ENCODE measurements around the gene ARMS2.

ARMS2 gene, protein sequence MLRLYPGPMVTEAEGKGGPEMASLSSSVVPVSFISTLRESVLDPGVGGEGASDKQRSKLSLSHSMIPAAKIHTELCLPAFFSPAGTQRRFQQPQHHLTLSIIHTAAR

DNA sequence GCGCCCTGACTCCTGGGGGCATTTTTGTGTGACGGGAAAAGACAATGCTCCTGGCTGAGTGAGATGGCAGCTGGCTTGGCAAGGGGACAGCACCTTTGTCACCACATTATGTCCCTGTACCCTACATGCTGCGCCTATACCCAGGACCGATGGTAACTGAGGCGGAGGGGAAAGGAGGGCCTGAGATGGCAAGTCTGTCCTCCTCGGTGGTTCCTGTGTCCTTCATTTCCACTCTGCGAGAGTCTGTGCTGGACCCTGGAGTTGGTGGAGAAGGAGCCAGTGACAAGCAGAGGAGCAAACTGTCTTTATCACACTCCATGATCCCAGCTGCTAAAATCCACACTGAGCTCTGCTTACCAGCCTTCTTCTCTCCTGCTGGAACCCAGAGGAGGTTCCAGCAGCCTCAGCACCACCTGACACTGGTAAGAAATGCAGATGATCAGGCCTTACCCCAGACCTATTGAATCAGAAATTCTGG lies at the start of gene ARMS2:
Gene ARMS2, plus strand, starts transcription at position 51 of the 478 bp plus-strand sequence. Its CDS starts 75 bp downstream, at position 126.
- DNase-seq: no peak

DNA sequence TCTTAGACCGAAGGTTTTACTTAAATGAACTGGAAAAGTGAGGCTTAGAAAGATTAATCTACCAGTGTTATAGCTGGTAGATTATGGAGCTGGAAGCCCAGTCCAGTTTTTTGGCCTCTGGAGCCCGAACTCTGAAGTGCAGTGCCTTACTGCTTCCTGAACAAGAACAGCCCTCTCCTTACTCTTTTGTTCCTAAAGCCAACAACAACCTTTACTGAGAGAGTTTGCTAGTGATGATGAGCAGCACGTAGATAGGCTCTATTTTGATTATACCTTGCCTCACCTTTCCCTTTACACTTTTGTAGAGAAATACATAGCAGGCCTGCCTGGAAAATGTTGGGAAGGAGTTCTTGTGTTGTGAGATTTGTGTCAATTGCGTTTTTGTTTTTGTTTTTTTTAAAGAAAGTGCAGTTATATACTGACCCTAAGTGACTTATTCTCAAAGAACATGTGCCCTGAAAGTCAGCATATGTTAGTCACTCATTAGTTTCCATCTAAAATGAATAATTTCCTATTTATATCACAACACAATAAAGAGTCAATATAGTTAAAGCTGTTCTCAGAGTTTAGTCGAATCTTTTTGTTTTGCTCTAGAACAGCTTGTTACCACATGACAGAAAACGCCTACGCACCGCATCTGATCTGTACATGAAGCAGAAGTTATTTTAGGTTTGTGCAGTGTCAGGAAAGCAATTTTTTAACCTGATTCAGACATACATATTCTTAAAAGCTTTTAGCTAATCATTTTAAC lies 46.9 kb upstream of the ARMS2 start:
- no peak for DNase-seq

DNA sequence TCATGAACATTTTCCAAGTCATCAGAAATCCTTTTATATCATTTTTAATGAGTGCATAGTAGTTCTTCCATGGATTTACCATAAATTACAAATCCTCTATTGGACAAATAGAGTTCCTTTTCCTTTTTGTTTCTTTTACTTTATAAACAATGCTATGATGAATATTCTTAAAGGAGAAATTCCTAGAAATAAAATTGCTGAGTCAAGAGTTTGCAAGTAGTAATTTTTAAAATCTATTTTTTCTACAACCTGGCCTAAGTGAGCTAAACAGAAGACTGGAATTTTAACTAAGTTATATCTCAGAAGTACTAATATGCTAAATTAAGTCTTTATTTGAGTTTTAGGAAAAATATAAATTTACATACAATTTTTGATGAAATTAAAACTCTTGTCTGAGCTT lies 41.1 kb upstream of the ARMS2 start:
- no peak for DNase-seq

DNA sequence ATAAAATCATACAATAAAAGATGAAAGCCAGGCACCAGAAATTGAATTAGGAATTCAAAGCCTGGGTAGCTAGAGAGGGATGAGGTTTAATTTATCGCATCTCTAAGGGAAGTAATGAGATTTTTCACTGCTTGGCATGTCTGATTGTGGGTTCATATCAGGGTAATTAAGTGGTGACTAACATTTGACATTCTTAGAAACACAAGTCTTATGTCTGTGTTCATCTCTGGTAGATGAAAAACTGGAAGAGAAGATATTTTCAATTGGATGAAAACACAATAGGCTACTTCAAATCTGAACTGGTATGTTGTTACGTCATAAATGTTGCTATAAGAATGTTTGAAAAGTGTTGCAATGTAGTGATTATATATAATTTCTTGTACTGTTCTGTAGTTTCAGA lies 36.8 kb upstream of the ARMS2 start:
- no peak for DNase-seq

DNA sequence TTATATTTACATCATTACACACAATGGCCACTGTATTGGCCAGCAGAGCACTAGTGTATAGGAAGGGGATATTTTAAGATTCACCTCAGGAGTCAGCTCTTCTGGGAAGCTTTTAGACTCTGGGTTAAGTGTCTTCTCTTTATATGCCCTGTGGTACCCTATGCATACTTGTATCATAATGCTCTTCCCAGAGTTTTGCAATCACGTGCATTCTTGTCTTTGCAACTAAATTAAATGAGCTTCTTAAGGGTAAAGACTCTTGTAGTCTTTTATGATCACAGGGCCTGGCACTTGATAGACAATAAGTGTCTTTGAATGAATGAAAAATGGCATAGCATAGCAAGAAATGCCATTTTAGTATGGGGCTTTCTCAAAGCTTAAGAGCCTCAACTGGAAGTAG lies 35.4 kb upstream of the ARMS2 start:
- no peak for DNase-seq

DNA sequence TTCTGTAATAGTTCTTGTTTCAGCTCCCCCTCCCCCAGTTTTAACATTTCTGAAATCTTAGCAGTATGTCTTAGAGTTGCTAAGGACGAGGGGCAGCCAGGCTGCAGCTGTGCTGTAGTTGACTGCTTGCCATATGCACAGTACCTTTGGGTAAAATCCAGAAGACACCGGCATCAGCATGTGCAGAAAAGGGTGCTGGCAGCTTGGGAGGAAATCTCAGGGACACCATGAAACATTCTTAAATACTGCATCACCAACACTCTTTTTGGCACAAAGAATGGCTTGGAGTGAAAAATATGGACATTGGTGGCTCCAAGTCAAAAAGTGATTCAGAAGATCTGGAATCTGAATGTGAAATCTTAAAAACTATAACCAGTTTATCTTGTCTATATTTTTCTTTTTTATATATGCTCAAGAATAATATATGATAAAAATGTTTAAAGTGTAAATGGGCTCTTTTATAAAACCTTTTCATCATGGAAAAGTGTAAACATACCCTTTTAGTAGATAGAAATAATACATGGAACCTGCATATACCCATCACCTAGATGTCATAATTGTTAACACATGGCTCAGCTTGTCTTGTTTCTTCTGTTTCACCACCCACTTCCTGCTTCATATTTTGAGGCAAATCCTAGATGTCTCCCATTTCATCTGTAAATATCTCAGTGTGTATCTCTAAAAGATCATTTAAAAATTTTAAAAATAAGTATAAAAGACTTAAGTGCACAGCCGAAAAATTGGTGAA lies 34.4 kb upstream of the ARMS2 start:
- DNase-seq: no peak

DNA sequence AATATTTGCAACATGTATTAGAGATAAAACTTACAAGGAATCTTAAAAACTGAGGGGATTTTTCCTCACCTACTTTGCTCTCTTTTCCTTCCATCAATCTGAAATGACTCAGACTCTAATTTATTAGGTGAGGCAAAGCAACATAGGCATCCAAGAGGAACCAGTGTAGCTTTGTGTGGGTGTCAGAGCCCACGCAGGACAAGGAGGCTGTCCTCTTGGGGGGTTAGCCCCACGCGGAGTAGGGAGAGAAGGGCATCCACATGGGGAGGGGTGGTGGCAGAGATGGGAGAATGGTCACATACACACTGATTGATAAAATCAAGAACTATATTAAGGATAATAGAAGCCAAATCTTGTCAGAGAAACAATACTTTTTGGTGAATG lies 33.8 kb upstream of the ARMS2 start:
- no peak for DNase-seq

DNA sequence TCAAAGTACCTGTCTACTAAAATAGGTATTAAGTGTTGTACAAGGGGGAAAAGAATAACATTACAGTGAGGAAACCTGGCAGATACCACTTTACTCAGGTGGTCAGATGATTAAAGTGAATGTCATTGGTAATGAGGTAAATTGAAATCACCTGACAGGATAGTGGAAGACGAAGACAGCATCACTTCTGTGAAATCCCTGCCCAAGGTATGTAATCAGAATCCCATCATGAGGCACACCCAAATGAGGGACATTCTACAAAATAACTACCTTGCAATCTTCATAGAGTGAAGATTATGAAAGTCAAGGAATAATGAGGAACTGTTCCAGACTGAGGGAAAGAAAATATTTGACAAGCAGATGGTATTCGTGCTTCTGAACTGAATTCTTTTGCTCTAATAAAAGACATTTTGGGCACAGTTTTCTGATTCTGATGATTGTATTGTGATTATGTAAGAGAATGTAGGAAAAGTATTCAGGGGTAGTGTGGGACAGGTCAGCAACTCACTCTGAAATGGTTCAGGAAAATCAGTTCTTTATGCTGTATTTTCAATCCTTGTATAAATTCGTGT lies 33.3 kb upstream of the ARMS2 start:
- DNase-seq: no peak

DNA sequence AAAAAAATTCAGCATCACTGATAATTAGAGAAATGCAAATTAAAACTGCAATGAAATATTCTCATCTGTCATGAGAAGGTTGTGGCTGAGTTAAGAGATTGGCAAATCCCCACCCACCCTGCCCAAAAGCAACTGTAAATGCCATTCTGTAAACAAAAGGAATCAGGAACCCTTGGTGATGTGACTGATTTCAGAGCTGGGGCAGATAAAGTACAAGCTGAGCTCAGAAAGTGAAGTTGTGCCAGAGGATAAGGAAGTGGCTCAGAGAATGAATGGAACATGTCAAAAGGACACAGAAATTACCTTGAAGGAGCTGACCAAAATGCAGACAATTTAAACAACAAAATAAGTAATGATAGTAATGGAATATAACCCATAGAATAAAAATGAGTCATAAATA lies 32.7 kb upstream of the ARMS2 start:
- DNase-seq: no peak

DNA sequence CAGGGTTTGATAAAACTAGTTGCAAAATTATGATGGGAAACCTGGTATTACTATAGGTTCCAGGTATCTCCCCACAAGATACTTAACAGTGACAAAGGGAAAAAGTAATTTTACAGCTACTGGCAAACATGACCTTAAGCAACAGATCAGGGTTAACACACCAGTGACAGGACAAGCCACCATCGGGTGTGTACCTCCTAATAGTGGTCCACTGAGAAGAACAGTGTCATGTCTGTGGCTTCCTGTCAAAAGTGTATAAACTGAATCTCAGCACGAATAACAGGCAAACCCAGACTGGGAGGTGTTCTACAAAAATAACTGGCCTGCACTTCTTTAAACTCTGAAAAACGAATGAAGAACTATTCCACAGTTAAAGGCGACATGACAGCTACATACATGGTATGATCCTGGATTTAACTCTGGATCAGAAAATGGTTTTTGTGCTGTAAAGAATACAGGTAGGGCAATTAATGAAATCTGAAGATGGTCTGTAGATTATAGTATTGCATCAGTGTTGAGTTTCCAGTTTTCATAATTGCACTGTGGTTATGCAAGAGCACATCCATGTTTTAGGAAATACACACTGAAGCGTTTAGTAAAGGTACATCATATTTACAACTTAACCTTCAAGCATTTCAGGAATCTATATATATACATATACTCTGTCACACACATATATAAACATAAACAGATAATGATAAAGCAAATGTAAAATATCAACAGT lies 32.0 kb upstream of the ARMS2 start:
- DNase-seq: no peak

DNA sequence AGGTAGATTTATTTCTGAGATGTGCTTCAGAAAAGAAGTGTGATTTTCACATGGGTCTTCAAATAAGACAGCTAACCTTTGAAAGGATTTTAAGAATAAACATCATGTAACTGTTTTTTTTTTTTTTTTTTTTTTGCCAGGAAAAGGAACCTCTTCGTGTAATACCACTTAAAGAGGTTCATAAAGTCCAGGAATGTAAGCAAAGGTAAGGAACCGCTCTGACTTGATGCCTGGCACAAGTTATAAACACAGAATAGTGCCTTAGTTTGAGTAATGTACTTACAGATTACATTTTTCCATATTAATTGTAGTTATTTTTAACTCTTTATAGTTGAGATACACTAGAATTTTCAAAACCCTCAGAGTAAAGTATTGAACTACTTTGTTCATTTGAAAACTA lies 30.4 kb upstream of the ARMS2 start:
- no peak for DNase-seq

DNA sequence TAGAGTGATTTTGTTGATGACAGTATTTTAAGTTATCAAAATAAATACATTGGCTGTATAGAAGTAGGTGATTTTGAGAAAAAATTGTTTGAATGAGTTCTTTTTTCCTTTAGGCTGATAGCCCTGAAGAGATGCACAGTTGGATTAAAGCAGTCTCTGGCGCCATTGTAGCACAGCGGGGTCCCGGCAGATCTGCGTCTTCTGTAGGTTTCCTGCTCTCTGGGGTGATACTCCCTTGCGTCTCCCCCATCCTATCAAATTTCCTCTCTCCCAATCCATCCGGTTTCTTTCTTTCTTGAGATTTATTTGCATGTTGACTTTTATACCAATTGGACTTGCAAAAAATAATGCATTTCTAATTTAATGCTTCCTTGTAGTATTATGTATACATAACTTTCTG lies 27.6 kb upstream of the ARMS2 start:
- no peak for DNase-seq

DNA sequence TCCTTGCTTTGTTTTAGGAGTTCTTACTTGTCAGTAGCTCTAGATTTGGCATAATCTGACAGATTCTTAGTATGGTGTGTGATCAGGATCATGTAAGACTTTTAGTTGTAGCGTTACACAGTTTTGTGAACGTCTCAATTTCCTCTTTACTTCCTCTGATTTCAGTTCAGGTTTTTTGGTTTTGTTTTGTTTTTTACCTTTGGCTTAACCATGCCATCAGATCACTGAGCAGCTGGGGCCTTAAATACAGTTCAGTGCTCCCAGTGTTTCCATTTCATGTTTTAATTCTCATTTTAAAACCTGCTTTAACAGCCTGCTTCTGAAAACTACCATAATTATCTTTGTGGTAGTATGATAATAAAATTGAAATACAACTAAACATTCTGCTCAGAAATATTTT lies 27.2 kb upstream of the ARMS2 start:
- DNase-seq: no peak

DNA sequence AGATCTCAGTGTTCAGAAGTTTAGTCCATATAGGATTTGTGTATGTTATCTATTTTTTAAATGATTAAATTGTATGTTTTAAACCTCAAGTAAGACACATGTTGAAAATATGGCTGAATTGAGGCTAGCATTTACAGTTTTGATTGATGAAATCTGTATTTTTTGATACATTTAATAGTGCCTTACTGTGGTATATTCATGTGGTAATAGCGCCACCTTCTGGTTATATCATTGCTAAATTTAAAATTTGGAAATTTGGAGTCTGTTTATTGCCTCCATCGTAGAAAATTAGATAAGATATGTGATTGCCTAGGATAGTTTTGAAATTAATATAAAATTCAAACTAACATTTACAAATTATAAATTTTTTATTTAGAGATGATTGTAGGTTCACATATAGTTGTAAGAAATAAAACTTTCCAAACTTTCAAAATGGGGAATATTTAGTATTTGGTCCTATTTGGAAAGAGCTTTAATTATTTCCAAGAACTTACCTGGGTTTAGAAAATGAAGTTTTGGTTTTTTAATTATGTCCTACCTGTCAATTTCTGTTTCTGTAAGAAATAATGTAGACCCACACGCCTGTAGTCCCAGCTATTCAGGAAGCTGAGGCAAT lies 19.1 kb upstream of the ARMS2 start:
- peak; percentile 40 for DNase-seq

DNA sequence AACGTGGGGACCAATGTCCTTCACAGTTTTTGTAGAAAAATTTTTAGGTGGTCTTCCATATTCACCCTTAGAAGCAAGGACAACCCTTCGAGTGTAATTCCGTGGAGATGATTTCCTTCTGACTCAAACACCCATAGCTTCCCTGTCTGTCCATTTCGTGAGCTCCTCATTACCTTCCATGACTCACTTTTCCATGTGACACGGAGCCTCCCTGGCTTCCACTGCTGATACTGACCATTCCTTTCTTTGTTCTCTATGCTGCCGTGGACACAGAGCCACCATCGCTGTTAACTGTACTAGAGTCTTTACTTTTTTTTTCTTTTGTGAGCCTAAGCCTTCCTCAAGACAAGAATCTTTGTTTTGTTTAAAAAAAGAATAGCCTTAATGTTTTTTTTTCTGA lies 12.5 kb upstream of the ARMS2 start:
- no peak for DNase-seq

DNA sequence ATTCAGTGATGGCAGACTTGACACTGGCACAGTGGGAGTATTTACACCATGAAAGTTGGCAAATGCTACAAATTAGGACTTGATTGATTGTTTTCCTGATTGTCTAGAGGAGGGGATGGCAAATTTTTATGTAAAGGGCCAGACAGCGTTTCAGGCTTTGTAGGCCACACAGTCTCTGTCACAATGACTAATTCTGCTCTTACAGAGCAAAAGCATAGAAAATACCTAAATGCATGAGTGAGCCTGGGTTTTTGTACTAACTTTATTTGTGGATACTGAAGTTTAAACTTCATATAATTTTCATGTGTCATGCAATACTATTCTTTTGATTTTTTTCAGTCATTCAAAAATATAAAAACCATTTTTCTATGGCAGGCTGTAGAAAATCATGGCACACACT lies 9.0 kb upstream of the ARMS2 start:
- no peak for DNase-seq

DNA sequence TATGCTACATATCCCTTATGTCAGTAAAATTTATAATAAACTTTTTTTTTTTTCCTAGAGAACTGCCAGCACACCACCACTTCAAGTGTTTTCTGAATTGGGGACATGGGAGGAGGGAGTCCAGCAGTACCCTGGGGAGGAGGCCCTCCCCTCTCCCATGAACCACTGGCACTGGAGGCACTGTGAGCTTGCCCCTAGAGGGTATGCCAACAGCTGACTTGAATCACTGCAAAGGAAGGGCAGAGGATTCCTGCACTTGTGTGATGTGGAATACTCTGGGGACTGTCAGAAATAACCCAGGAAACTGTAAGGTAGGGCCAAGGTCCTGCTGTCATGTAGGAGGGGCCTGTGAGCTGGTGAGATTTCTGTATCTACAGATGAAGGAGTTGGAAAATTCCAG lies 8.5 kb upstream of the ARMS2 start:
- DNase-seq: no peak

DNA sequence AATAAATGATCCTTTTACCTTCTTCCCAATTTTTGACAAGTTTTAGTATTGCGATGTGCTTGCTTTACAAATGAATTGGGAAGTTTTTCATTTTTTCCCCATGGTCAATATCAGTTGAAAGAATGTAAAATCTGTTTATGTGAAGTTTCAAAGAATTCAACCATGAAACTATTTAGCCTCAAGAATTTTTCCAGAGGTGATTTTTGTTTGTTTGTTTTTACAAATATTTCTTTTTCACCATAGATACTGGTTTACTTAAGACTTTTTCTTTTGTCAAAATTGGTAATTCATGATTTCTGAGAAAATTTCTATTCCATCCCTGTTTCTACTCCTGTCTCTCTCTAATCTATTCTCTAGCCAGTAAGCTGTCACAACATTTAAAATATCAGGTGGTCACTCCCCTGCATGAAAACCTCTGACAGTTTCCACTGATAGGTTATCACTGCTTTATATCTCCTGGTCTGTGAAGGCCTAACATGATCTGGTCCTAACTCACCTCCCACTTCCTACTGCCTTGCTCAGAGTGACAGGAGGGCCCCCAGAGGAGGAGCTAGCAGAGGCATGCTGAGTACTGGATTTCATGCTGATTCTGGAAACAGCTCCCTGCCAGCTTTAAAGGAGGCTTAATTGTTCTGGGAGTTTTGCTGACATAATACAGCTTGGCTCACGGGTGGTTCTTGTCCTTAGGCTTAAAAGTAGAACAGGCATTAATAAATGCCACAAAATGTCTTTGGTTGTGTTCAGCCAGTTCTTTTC lies 7.6 kb upstream of the ARMS2 start:
- DNase-seq: no peak

DNA sequence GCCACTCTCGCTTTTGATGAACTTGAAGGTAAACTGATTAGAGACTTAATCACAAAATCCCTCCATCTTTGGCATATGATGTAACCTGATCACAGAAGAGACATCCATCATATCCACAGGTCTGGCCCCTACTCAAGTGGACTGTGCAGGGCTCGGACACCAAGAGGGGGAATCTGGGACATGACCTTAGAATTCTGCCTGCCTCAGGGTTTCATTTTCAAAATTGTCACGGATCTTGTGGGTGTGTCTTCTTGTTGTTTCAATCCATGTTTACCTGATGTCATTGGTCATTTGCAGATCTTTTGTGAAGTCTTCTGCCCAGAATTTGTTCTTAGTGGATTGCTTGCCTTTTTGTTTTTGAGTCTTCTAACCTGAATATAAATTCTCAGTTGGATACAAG lies 5.9 kb upstream of the ARMS2 start:
- no peak for DNase-seq

DNA sequence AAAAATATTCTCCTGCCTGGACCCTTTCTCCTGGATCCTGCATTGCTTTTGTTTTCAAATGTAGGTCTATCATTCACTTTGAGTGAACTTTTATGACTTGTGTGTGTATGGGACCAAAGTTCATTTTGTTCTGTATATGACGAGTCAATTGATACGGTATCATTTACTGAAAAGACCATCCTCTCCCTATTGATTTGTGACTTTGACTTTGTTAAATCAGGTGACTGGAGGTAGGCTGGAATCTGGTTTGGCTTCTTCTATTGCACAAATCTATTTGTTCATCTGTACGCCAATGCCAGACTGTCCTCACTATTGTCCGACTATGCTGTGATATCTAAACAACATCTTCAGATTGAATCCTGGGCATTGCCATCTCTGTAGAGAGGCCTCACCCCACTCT lies 5.3 kb upstream of the ARMS2 start:
- DNase-seq: no peak

DNA sequence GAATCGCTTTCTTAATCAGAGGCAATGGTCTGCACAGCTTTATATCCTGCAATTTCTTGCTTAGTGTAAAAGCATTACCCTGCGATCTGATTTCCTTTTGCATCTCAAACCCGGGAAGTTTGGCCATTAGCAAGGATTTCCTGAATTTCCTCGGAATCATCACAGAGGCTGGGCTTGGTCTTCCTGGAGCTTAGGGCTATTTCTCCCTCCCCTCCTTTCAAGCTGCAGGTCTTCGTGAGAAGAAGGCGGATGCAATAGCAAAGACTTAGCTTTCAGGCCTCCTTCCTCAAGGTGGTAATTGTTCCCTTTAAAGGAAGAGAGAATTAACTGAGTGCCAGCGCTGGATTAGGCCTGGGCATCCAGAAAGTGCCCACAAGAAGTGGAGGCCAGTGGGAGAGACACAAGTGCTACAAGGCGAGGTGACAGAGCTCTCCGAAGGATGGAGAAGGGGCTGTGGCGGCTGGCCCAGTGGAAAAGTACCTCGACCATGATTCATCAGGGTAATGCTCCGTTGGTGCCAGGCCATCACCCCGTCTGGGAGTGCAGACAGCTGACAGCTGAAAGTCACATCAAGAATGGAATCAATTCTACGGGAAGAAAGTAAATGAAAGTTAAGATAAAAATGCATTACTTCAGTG lies 4.0 kb upstream of the ARMS2 start:
- DNase-seq: no peak

DNA sequence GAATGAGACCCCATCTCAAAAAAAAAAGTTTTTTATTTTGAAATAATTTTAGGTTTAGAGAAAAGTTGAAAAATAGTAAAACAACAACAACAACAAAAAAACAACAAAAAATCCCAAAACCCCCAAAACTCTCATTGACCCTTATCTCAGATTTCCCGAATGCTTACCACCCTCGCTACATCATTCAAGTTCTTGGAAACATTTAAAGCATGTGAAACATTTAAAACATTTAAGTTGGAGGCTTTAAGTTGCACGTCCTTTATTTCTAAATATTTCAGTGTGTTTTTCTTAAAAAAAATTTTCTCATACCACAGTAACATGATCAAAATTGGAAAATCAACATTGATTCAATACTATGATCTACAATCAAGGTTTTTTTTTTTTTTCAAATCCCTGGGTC lies 382 bp upstream of the ARMS2 start:
- no peak for DNase-seq

Measured in NCI-H1105 treated with DMSO at 0.1 percent for 48 hours (cell line).